ENCODE results near the gene PARL.

DNA sequence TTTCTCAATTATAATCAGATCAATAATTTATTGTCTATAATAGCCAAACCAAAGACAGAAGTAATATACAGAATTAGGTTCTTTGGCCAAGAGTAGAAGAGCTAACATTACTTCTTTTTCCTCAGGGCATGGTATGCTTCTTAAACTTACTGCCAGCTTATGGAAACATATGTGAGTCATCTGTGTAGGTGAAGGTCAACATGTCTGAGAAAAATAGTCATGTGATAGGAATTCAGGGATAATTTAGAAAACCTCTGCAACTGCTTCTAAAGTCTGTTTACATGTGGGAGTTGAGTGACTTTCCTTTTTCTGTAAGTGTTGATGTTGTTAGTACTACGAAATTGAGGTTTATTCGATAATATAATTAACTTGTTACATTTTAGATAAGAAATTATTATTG, 40.1 kb downstream of the PARL start:
- TF ChIP-seq, protein P1, sequence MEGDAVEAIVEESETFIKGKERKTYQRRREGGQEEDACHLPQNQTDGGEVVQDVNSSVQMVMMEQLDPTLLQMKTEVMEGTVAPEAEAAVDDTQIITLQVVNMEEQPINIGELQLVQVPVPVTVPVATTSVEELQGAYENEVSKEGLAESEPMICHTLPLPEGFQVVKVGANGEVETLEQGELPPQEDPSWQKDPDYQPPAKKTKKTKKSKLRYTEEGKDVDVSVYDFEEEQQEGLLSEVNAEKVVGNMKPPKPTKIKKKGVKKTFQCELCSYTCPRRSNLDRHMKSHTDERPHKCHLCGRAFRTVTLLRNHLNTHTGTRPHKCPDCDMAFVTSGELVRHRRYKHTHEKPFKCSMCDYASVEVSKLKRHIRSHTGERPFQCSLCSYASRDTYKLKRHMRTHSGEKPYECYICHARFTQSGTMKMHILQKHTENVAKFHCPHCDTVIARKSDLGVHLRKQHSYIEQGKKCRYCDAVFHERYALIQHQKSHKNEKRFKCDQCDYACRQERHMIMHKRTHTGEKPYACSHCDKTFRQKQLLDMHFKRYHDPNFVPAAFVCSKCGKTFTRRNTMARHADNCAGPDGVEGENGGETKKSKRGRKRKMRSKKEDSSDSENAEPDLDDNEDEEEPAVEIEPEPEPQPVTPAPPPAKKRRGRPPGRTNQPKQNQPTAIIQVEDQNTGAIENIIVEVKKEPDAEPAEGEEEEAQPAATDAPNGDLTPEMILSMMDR (IDR thresholded peaks at IDR 0.05) = no peak
- no peak for TF ChIP-seq POLR2A (IDR thresholded peaks at IDR 0.05)
